GF-D8 (cell line): ENCODE results near the gene GLYATL2.

ENCODE experiments used
- DNase-seq: peaks from one replicate; lab custom pipeline; 2025; lab: John Stamatoyannopoulos, UW

The GLYATL2 gene

DNA sequence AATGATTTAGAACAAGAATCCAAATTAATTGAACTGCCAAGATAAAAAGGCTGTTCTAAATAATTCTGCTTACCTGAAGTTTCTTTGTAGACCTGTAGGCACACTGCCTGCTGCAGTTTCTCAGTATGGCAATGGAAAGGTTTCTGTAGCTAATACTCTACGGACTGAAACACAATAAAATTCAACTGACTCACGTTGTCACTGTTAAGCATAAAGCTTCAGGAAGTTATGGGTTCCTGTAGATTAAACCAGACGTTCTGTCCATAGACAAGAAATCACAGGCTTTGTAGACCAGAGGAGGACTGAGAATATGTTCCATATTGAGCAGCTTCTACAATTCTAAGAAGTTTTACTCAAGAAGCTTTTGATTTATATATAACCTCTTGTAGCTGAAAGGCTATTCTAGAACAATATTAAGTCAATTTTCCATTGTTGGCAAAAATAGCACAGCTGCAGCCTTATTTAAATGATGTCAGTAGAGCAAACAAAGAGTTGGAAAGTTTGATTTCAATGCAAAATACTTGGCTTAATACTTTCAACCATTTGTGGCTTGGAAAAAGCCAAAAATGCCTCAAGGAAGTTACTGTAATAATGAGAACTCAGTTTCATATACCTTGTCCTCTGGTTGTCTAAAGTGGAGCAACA lies at the start of gene GLYATL2:
TSS of gene GLYATL2 (minus strand) at position 344 of the 645 bp plus-strand sequence. CDS start 5,092 bp downstream, outside the sequence.
- DNase-seq = no peak

- no peak for DNase-seq
These were observed 49.4 kb upstream of the GLYATL2 start for GRCh38 chr11:58893899-58894298.

GRCh38 chr11:58888579-58888978 lies 44.1 kb upstream of the GLYATL2 start:
- no peak for DNase-seq

GRCh38 chr11:58887452-58887851 lies 42.9 kb upstream of the GLYATL2 start:
- no peak for DNase-seq

DNA sequence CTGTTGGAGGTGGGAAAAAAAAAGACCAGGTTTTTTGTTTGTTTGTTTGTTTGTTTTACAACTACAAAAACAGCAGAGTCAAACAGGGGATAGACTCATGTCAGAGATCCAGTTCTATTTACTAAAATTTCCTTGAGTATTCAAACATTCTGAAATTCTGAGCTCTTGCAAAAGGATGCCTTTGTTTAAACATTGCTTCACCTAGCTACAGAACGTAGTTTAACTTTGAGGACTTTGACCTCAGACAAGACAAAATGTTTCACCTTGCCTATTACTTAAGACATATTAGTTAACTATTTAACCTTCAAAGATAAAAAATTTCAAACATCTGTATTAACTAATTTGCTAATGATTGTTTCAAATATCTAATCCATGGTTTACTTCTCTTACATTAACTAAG lies 36.1 kb upstream of the GLYATL2 start:
- DNase-seq = no peak

DNA sequence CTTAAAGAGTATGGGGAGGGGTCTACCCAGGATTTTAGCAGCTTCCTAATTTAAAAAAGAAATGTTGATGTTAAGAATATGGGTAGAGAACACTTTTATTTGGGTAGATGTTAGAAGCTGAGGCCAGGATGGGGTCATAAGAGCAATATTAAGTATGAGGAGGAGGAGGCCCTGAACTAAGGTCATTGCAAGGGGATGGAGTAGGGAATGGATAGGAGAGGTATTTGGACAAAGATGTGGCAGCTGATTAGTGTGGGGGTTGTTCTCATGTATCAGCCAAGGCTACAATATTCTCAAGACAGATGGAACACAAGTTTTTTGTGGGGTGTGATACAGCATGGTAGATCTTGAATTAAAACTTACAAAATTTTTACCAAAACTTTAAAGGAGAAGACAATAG lies 35.7 kb upstream of the GLYATL2 start:
- no peak for DNase-seq

- no peak for DNase-seq
These were observed 23.1 kb upstream of the GLYATL2 start for GRCh38 chr11:58867556-58867955.

GRCh38 chr11:58866788-58867187 lies 22.3 kb upstream of the GLYATL2 start:
- no peak for DNase-seq

GRCh38 chr11:58864335-58864734 lies 19.8 kb upstream of the GLYATL2 start:
- DNase-seq = no peak

- no peak for DNase-seq
These were observed 19.2 kb upstream of the GLYATL2 start for GRCh38 chr11:58863697-58864096.

GRCh38 chr11:58861533-58861932 lies 17.0 kb upstream of the GLYATL2 start:
- DNase-seq = no peak

DNA sequence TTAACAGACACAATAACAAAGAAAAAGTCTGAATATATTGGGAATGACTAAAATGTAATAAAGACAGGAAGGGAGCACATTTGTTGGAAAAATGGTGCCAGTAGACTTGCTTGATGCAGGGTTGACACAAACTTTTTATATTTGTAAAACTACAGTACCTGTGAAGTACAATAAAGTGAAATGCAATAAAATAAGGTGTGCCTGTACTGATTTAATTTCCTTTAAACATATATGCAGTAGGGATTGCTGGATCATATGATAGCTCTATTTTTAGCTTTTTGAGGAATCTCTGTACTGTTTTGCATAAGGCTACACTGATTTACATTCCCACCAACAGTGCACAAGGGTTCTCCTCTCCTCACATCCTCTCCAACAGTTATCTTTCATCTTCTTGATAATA lies 12.3 kb upstream of the GLYATL2 start:
- no peak for DNase-seq

DNA sequence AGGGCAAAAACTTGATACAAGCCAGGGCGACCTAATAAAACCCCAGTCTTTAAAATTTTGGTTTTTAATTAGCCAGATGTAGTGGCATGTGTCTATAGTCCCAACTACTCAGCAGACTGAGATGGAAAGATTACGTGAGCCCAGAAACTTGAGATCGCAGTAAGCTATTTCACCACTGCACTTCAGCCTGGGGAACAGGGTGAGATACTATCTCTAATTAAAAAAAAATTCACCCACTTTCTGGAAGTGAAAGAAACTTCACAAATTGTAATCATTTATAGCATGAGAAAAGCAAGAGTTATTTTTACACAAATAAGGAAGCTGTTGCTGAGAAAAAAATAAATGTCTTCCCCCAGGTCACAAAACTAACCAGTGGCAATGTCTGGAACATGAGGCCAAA lies 882 bp upstream of the GLYATL2 start:
- DNase-seq = no peak

DNA sequence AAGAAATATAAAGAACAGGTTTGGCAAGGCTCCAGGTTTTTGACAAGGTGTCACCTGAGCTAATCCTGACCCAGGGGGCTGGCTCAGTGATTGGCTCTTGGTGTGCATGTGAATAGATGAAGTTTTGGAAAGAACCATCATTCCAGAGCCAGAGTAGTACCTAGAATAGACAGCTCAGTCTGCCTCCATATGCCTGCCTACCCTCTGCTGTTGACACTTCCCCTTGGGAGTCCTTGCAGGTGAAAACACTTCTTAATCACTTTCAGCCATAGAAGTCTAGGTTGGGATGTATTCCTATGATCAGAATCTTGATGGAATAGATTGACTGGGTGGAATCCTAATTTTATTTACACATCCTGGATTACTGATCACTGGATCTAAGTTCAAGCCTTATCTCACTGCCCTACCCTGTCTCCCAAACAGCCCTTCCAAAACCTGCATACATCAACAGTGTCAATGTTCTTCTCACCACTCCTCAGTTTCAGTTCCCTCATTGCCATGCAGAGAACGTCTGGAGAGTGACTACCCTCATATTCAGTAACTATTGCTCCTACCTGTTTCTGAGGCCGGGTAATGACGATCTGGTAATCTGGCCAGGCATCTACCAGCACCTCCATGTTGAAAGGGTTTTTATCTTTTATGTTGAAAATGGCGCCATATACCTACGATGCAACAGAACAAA lies 6.7 kb downstream of the GLYATL2 start:
- DNase-seq = no peak

GRCh38 chr11:58832056-58832645 lies 12.4 kb downstream of the GLYATL2 start:
- no peak for DNase-seq

DNA sequence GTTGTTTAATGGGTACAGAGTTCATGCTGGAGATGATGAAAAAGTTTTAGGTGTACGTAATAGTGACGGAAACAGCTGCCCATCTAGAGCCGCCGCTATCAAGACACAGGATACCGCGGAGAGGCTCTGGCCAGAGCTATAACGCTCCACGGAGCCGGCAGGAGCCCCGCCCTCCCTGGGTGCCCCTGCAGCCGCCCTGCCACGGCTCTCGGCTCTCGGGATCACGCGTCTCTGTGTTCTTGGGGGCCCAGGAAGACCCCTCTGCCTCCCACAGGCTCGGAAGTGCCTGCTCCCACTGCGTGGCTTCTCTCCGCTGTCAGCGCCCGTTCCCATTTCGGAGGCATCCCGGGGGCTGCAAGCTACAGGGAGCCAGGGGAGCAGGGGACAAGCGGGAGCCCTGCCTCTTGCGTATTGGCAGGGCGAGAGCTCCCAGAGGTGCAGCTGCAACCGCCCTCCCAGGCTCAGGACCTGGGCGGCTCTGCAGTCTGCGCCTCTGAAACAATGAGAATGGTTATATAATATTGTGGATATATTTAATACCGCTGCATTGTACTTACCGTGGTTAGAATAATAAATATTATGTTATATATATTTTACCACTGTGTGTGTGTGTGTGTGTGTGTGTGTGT lies 13.7 kb downstream of the GLYATL2 start:
- no peak for DNase-seq

DNA sequence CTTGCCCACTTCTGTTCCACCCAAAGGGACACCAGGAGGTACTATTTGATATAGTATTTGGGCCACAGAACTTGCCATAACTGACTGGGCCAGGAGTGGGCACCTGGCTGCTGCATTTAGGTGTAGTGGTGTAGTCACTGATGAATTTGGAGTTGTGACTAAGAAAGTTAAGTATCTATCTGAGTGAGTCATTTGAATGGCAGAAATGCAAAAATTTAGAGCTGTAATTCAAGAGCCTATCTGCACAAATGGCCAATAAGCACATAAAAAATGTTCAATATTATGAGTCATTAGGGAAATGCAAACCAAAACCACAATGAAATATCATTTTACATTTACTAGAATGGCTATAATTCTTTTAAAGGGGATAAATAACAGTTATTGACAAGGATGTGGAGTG lies 14.7 kb downstream of the GLYATL2 start:
- no peak for DNase-seq

DNA sequence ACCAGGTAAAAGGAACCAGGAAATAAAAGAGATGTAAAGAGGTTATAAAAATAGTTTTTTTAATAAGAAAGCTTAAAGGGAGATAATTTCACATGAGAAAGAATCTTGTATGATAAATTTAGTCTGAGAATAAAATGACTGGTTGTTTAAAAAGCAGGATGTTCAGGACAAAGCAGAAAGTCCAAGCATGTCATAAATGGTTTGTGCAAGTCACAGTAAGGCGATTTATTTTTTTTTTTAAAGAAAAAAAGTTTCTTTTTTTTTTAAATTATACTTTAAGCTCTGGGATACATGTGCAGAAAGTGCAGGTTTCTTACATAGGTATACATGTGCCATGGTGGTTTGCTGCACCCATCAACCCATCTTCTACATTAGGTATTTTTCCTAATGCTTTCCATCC lies 30.8 kb downstream of the GLYATL2 start:
- no peak for DNase-seq

GRCh38 chr11:58811499-58811898 lies 33.0 kb downstream of the GLYATL2 start:
- DNase-seq = no peak

- DNase-seq = no peak
These were observed 37.2 kb downstream of the GLYATL2 start for GRCh38 chr11:58807343-58807742.

- no peak for DNase-seq
These were observed 39.4 kb downstream of the GLYATL2 start for GRCh38 chr11:58805065-58805464.

- no peak for DNase-seq
These were observed 42.4 kb downstream of the GLYATL2 start for GRCh38 chr11:58801974-58802545.

- DNase-seq = no peak
These were observed 43.2 kb downstream of the GLYATL2 start for GRCh38 chr11:58801302-58801701.
